Smooth muscle cell (in vitro differentiated cells): ENCODE results near the gene NELL1. TPM values are rescaled to one million over a fixed set of nuclear protein-coding genes. Genes with fewer than 3 reads are reported as not detected.

Experiments used
- DNase-seq: peaks from one replicate; lab custom pipeline; 2025; ENCODE audit not compliant: unreplicated experiment; lab: John Stamatoyannopoulos, UW
- H2AFZ ChIP-seq: fragments of 200-600 bp; sonication (generic); 2 replicates; pipeline ENCODE4 v1.6.0; 2016; ENCODE audit warnings: antibody characterized with exemption, low read depth, mild to moderate bottlenecking
- H3F3A ChIP-seq: fragments of 200-600 bp; sonication (generic); 2 replicates; pipeline ENCODE4 v1.6.0; 2017; ENCODE audit warnings: antibody characterized with exemption, low read depth
- H3K27ac ChIP-seq: fragments of 200-600 bp; sonication (generic); 2 replicates; pipeline ENCODE4 v1.5.1; 2016; ENCODE audit warnings: low read depth, mild to moderate bottlenecking
- H3K27me3 ChIP-seq: fragments of 200-600 bp; sonication (generic); 2 replicates; pipeline ENCODE4 v1.6.1; 2016; ENCODE audit warnings: low read depth, mild to moderate bottlenecking
- H3K36me3 ChIP-seq: fragments of 200-600 bp; sonication (generic); 2 replicates; pipeline ENCODE4 v1.5.1; 2016; ENCODE audit warnings: low read depth
- H3K4me1 ChIP-seq: fragments of 200-600 bp; sonication (generic); 2 replicates; pipeline ENCODE4 v1.5.1; 2016; ENCODE audit warnings: low read depth
- H3K4me2 ChIP-seq: fragments of 200-600 bp; sonication (generic); 2 replicates; pipeline ENCODE4 v1.6.0; 2016; ENCODE audit warnings: mild to moderate bottlenecking
- H3K4me3 ChIP-seq: fragments of 200-600 bp; sonication (generic); 2 replicates; pipeline ENCODE4 v1.5.1; 2016; ENCODE audit warnings: mild to moderate bottlenecking
- H3K79me2 ChIP-seq: fragments of 200-600 bp; sonication (generic); 2 replicates; pipeline ENCODE4 v1.6.0; 2016; ENCODE audit warnings: low read depth, mild to moderate bottlenecking
- H3K9ac ChIP-seq: fragments of 200-600 bp; sonication (generic); 2 replicates; pipeline ENCODE4 v1.6.0; 2016; ENCODE audit warnings: low read depth
- H3K9me3 ChIP-seq: fragments of 200-600 bp; sonication (generic); replicated peaks from 2 replicates; pipeline ENCODE4 v1.5.1; 2016; ENCODE audit warnings: low read depth
- H4K20me1 ChIP-seq: fragments of 200-600 bp; sonication (generic); 2 replicates; pipeline ENCODE4 v1.6.0; 2016; ENCODE audit warnings: low read depth
- CTCF ChIP-seq: fragments of 200-600 bp; sonication (generic); IDR thresholded peaks from 2 replicates; pipeline ENCODE4 v1.5.1; 2017; ENCODE audit warnings: borderline replicate concordance, mild to moderate bottlenecking, antibody characterized with exemption; ENCODE audit not compliant: insufficient read depth, poor library complexity, severe bottlenecking
- whole genome bisulfite sequencing: methylation state at CpG from one replicate; pipeline ENCODE4 v1.1.7; 2016; ENCODE audit warnings: low lambda C conversion rate; 5-methylcytosine and 5-hydroxymethylcytosine counted together
- polyA plus RNA-seq: library from polyadenylated mRNA; unstranded; fragments of >200 nt; fragmentation: Nextera tagmentation; extraction: Ambion mirVana; gene quantifications from 2 replicates; pipeline ENCODE4 v1.2.1, GENCODE V29; 2016
- total RNA-seq: library from RNA; depleted of rRNA; stranded (reverse); fragments of >200 nt; gene quantifications from 2 replicates; pipeline ENCODE4 v1.2.3, GENCODE V29; 2014

The NELL1 gene
- total and polyA plus RNA-seq, 2 experiments from 2014 or later: not detected

DNA sequence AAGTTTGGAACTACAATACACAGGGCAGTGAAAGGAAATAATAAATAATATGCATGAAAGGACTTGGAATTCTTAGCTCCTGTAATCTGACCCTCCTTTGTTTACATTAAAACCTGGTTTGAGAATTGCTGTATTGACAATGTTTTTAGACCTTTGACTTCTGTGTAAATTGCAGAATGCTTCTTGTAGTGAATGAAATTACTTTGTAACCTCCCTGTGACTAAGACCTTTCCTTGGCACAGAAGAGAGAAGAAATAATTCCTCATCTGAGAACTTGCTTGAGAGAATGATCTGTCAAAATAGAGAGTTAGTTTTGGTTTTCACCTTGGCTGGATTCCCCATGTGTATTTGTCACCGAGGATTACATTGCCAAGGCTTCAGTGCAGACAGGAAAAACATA is 883.5 kb downstream of the NELL1 start:
- H3K36me3 ChIP-seq: no peaks in the 10 kb centered on the region
- H4K20me1 ChIP-seq: no peaks in the 10 kb centered on the region
- H3K79me2 ChIP-seq: no peaks in the 10 kb centered on the region
- no peaks in the 10 kb centered on the region for H3K9me3 ChIP-seq
- no peak overlapping the region for H2AFZ ChIP-seq
- 89% methylated on average over 1 of the region's 1 CpG for WGBS
- H3F3A ChIP-seq: no peaks in the 10 kb centered on the region
- DNase-seq: no peak
- no peaks in the 10 kb centered on the region for H3K4me1 ChIP-seq
- no peak overlapping the region for H3K27ac ChIP-seq
- no peak overlapping the region for H3K4me3 ChIP-seq
- H3K9ac ChIP-seq: no peak overlapping the region
- no peaks in the 10 kb centered on the region for H3K27me3 ChIP-seq
- H3K4me2 ChIP-seq: no peak overlapping the region
- TF ChIP-seq CTCF: no peak

- no peak overlapping the region for H3K4me3 ChIP-seq
- H4K20me1 ChIP-seq: no peaks in the 10 kb centered on the region
- no peak overlapping the region for H3K27ac ChIP-seq
- H3K79me2 ChIP-seq: no peaks in the 10 kb centered on the region
- H3K9me3 ChIP-seq: no peaks in the 10 kb centered on the region
- H2AFZ ChIP-seq: no peak overlapping the region
- H3F3A ChIP-seq: no peaks in the 10 kb centered on the region
- H3K4me2 ChIP-seq: no peak overlapping the region
- no peaks in the 10 kb centered on the region for H3K4me1 ChIP-seq
- no peaks in the 10 kb centered on the region for H3K36me3 ChIP-seq
- TF ChIP-seq CTCF: no peak
- no peak overlapping the region for H3K9ac ChIP-seq
- no peak for DNase-seq
- WGBS: 85% methylated on average over 1 of the region's 1 CpG
- no peaks in the 10 kb centered on the region for H3K27me3 ChIP-seq
Measured at GRCh38 chr11:21553795-21554194, 884.4 kb downstream of the NELL1 start.

DNA sequence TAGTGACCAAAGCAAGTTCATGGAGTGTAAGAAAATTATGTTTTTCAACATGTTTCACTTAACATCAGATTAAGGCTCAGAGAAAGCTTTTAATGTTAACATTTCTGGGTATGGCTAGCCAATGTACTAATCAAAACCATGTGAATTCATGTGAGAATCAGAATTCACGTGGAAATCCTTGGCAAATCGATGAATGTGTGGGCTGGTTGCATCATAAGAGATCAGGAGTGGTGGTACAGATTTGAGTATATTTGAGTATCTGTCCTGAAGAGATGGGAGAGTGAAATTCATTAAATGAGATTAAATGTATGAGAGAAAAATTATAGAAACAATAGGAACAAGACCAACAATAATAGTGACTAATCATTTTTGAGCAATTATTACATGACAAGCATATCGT is 884.9 kb downstream of the NELL1 start:
- Histone ChIP-seq H3K9ac (no peak overlapping the region), H3K79me2 (no peaks in the 10 kb centered on the region), H3K36me3 (no peaks in the 10 kb centered on the region), H2AFZ (no peak overlapping the region), H3K4me2 (no peak overlapping the region), H3F3A (no peaks in the 10 kb centered on the region), H3K27me3 (no peaks in the 10 kb centered on the region), H3K4me1 (no peaks in the 10 kb centered on the region), H3K27ac (no peak overlapping the region), H4K20me1 (no peaks in the 10 kb centered on the region), H3K9me3 (no peaks in the 10 kb centered on the region), H3K4me3 (no peak overlapping the region)
- no peak for TF ChIP-seq CTCF
- WGBS: 94% methylated on average over 3 of the region's 3 CpGs
- no peak for DNase-seq

DNA sequence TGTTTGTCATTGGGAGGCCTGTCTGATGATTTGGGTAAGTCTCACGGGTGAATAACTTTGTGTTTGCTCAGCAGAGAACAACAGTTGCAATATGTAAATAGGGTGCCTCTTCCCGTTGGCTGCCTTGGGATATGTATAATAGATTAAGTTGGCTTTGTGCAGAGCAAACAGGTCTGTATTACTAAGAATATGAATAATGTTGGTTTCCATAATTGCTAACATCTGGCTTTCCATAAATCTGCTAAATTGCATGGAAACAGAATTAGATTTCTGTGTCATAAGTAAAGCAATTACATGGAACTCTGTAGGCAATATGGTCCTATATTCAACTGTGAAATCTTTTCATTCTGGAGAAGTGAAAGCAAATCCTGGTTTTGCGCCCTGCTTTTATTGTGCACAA is 887.5 kb downstream of the NELL1 start:
- Histone ChIP-seq H4K20me1 (no peaks in the 10 kb centered on the region), H3K27ac (no peak overlapping the region), H3K4me2 (no peak overlapping the region), H3K9ac (no peak overlapping the region), H3K4me3 (no peak overlapping the region), H2AFZ (no peak overlapping the region), H3K4me1 (no peaks in the 10 kb centered on the region), H3K9me3 (no peaks in the 10 kb centered on the region), H3F3A (no peaks in the 10 kb centered on the region), H3K27me3 (no peaks in the 10 kb centered on the region), H3K79me2 (no peaks in the 10 kb centered on the region), H3K36me3 (no peaks in the 10 kb centered on the region)
- no peak for TF ChIP-seq CTCF
- DNase-seq: no peak
- WGBS: 77% methylated on average over 3 of the region's 3 CpGs
